Panc1 (cell line): ENCODE results near the gene TMED10.

ENCODE experiments used
- CTCF ChIP-seq: fragments of 450-650 bp; IDR thresholded peaks from 2 replicates; pipeline ENCODE4 v1.5.1; 2017; ENCODE audit warnings: mild to moderate bottlenecking
- REST ChIP-seq, 2 experiments: IDR thresholded peaks; 2 replicates each; pipeline ENCODE4 v1.6.1; 2011 to 2012; ENCODE audit warnings: low read depth in 2 of 2, control low read depth in 1 of 2, low read length in 1 of 2, mild to moderate bottlenecking in 1 of 2, moderate library complexity in 1 of 2; ENCODE audit not compliant: insufficient read depth in 1 of 2
- TCF7L2 ChIP-seq: IDR thresholded peaks from 2 replicates; pipeline ENCODE4 v1.6.1; 2011; ENCODE audit warnings: mild to moderate bottlenecking, low read depth, low read length, inconsistent platforms

GRCh38 chr14:75127903-75128595 is 48.4 kb downstream of the TMED10 start:
- TF ChIP-seq TCF7L2, result no peak
- TF ChIP-seq REST (IDR thresholded peaks at IDR 0.05; ENCODE audit: insufficient read depth in 1 of 2, low read depth in 2 of 2, low read length in 1 of 2), result no peak
- no peak for TF ChIP-seq CTCF
